ENCODE results near the gene SDHA.
"Not testable (repeated sequence)": the region's sequence is repeated elsewhere in the genome, so short reads cannot be mapped to it uniquely, and the experiment has no call there.

Gene SDHA

DNA sequence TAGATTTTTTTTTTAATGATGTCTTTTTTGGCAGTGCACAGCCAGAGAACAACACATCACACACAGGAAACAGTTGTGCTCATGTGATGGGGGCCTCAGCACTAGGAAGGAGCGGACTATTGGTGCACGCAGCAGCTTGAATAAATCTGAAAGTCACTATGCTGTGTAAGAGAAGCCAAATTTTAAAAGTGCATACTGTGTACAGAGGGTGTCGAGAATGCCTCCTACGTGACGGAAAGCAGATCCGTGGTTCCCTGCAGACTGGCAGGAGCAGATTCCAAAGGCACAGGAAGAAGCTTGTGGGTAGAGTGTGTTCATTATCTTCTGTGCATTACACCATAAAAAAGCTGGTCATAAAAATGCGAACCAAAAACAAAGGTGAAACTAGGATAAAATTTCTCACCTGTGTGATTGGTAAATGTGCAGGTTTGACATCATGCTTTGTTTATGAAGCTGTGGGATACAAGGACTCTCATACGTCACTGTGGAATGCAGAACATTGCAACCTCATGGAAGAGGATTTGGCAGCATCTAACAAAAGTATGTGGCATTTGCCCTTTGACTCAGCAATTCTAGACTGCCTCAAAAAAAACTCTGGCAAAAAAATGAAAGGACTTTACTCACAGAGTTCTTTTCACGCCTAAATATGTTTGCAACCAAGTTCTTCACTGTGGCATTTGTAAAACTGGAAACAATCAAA is 45.3 kb downstream of the SDHA start:
- DNase-seq: not testable (repeated sequence)

- no peak for DNase-seq
Measured at GRCh38 chr5:264338-264737, 46.2 kb downstream of the SDHA start.

DNA sequence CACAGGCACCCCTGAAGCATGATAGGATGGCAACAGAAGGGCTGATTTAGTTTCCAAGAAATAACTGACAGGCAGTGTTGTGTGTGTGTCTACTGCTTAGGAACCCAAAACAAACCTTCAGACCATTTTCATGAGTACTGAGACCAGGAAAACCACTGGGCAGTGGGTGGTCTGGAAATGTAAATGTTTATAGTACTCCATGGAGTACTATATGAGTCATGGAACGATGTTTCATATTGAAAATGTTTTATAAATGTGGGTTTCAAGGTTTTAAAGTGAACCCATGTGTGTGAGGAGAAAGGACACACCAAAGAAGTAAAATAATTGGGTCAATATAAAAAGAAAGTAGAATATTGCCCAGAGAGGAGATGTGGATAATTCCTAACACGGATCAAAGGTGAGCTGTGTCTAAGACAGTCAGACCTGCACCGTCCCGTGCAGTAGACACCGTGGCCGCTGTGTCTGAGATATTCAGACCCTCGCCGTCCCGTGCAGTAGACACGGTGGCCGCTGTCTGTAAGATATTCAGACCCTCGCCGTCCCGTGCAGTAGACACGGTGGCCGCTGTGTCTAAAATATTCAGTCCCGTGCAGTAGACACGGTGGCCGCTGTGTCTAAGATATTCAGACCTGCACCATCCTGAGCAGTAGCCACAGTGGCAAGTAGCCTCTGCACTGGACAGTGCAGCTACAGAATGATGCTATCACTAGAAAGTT is 48.3 kb downstream of the SDHA start:
- not testable (repeated sequence) for DNase-seq

DNA sequence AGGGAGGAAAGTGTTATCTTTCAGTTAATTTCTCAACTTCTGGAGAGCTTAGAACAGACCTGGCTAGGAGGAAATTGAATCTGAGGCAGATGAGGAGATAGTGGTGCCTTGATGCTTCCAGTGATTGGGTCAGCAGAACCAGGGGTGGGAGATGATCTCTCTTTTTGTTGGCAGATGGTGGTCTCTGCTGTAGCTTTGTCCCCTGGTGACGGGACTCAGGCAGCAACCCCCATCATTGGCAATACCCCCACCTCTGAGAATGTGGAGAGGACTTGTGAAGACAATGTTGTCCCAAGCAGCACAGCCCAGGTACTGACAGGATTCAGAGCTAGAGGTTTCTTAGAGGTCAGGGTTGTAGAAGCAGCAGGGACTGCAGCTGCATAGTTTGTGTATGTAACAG is 49.6 kb downstream of the SDHA start:
- no peak for DNase-seq

- DNase-seq: no peak
Measured at GRCh38 chr5:270340-270739, 52.2 kb downstream of the SDHA start.

GRCh38 chr5:271828-272167 is 53.7 kb downstream of the SDHA start:
- DNase-seq: not testable (repeated sequence)

- DNase-seq: not testable (repeated sequence)
Measured at GRCh38 chr5:273091-273490, 55.0 kb downstream of the SDHA start.

- not testable (repeated sequence) for DNase-seq
Measured at GRCh38 chr5:273491-273890, 55.4 kb downstream of the SDHA start.

- not testable (repeated sequence) for DNase-seq
Measured at GRCh38 chr5:274346-274745, 56.2 kb downstream of the SDHA start.

DNA sequence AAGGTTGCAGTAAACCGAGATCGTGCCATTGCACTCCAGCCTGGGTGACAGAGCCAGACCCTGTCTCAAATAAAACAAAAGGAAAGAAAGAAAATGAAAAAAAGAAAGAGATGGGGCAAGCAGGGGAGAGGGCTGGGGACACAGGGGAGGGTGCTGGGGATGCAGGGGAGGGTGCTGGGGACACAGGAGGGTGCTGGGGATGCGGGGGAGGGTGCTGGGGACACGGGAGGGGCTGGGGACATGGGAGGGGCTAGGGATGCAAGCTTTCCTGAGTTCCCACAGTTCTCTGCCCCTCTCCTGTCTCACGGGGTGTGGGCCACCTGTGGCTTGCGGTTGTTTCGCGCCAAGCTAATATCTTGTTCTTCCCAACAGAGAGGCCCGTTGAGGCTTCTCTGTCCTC is 60.5 kb downstream of the SDHA start:
- DNase-seq: no peak

GRCh38 chr5:279051-279665 is 61.0 kb downstream of the SDHA start:
- not testable (repeated sequence) for DNase-seq

DNA sequence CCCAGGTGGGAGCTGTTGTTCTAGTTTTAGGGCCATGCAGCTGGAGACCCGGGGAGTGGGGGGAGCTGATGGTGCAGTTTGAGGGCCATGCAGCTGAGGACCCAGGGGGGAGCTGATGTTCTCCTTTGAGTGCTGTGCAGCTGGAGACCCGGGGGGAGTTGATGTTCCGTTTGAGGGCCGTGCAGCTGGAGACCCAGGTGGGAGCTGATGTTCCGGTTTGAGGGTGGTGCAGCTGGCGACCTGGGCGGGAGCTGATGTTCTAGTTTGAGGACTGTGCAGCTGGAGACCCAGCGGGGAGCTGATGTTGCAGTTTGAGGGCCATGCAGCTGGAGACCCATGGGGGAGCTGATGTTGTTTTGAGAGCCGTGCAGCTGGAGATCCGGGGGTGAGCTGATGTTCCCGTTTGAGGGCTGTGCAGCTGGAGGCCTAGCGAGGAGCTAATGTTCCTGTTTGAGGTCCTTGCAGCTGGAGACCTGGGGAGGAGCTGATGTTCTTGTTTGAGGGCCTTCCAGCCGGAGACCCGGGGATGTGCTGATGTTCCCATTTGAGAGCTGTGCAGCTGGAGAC is 68.0 kb downstream of the SDHA start:
- no peak for DNase-seq

- not testable (repeated sequence) for DNase-seq
Measured at GRCh38 chr5:290200-290599, 72.1 kb downstream of the SDHA start.

DNA sequence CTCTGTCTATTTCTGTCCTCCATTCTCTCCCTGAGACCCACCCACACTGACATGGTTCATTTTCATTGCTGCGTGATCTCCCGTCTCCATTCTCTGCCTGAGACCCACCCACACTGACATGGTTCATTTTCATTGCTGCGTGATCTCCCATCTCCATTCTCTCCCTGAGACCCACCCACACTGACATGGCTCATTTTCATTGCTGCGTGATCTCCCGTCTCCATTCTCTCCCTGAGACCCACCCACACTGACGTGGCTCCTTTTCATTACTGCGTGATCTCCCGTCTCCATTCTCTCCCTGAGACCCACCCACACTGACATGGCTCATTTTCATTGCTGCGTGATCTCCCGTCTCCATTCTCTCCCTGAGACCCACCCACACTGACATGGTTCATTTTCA is 73.2 kb downstream of the SDHA start:
- not testable (repeated sequence) for DNase-seq

- not testable (repeated sequence) for DNase-seq
Measured at GRCh38 chr5:294788-295187, 76.7 kb downstream of the SDHA start.

GRCh38 chr5:296207-296606 is 78.1 kb downstream of the SDHA start:
- peak; percentile 19 for DNase-seq

DNA sequence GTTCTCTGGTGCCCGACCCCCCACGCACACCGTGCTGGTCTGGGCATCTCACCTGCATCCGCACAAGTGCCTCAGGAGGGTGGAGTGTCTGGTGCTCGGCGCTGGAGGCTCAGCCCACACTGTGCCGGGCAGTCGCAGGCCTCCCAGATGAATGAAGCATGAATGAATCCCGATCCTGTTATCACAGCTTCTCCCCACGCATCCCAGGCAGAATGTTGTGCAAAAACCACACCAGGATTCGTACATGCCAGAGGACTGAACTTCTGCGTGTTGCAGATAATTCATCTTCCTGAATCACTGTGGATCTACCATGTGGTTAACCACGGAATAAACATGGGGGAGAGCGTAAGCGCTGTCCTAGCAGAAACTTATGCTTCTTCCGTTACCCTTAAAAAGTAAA is 78.8 kb downstream of the SDHA start:
- DNase-seq: not testable (repeated sequence)

DNA sequence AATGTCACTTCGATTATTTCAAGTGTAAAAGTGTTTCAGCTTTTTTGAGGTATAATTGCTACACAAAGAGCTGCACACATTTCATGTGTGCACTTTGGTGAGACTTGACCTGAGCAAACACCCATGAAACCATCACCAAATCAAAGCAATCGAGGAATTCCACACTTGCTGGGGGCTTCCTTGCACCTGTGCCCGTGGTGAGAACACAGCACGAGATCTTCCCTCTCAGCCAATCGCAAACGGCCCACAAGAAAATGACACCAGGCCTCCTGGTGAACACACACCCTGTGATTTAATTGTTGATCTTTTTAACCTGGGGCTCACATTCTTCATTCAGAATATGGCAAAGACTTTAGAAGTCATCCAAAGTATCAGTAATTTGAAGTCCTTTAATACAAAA is 79.3 kb downstream of the SDHA start:
- not testable (repeated sequence) for DNase-seq

GRCh38 chr5:297991-298736 is 80.0 kb downstream of the SDHA start:
- not testable (repeated sequence) for DNase-seq

- no peak for DNase-seq
Measured at GRCh38 chr5:298737-299125, 80.6 kb downstream of the SDHA start.

- DNase-seq: not testable (repeated sequence)
Measured at GRCh38 chr5:299921-300320, 81.8 kb downstream of the SDHA start.

DNA sequence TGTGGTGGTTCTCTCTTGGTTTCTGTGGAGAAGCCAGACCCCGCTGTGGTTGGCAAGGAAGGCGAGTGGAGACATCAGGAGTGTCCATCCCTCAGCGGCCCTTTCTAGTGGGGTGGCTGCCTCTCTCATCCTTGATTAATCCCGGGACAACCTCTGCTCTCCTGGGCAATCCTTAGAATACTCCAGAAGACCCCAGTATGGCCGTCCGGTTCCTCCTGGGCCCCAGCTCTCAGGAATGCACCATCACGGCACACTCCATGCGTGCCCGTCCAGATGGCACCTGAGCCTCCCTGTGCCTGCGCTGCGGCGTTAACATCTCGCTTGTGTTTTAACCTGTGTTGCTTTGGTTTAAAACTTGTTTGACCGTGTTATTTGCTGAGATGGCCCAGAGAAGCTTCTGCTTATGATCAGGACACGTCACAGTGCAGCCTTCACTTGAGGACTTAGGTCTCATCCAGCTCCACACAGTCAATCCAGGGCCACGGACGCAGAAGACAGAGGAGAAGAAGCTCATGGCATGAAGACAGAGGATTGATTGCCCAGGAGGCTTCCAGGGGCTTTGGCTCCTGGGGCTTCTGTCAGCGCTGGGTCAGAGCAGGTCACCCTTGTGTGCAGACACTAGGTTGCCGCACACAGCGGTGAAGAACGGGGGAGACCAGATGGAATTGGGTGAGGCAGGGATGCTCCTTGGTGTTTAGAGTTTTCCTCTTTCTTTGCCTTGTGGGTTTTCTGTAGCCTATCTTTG is 82.7 kb downstream of the SDHA start:
- DNase-seq: not testable (repeated sequence)
